NCI-H2227 (cell line): Measurements from ENCODE around the gene SPINDOC.

ENCODE experiments used
- DNase-seq: peaks from one replicate; lab custom pipeline; 2025; ENCODE audit not compliant: unreplicated experiment; lab: John Stamatoyannopoulos, UW

Gene SPINDOC

GRCh38 chr11:63829823-63830489 is 16.7 kb downstream of the SPINDOC start:
- DNase-seq = peak; percentile 26

- no peak for DNase-seq
Observed at GRCh38 chr11:63831326-63831725, 18.1 kb downstream of the SPINDOC start.

GRCh38 chr11:63832336-63832735 is 19.1 kb downstream of the SPINDOC start:
- DNase-seq = no peak

- no peak for DNase-seq
Observed at GRCh38 chr11:63833048-63833447, 19.8 kb downstream of the SPINDOC start.

GRCh38 chr11:63834535-63835157 is 21.4 kb downstream of the SPINDOC start:
- DNase-seq = no peak

- DNase-seq = no peak
Observed at GRCh38 chr11:63835158-63835545, 21.9 kb downstream of the SPINDOC start.

GRCh38 chr11:63837027-63837688 is 23.9 kb downstream of the SPINDOC start:
- peak; percentile 90 for DNase-seq

GRCh38 chr11:63837739-63838138 is 24.5 kb downstream of the SPINDOC start:
- DNase-seq = no peak

GRCh38 chr11:63838150-63838677 is 25.0 kb downstream of the SPINDOC start:
- peak; percentile 48 for DNase-seq

- peak; percentile 99 for DNase-seq
Observed at GRCh38 chr11:63838678-63839507, 25.6 kb downstream of the SPINDOC start, which contains the start of gene MARK2. Gene MARK2 (plus strand): TSS chr11:63839110. CDS start chr11:63839507, 397 bp downstream.

- no peak for DNase-seq
Observed at GRCh38 chr11:63839508-63840355, 26.5 kb downstream of the SPINDOC start.

GRCh38 chr11:63840356-63841060 is 27.3 kb downstream of the SPINDOC start:
- DNase-seq = no peak

GRCh38 chr11:63841554-63841953 is 28.3 kb downstream of the SPINDOC start:
- DNase-seq = no peak

- no peak for DNase-seq
Observed at GRCh38 chr11:63843041-63843440, 29.8 kb downstream of the SPINDOC start.

- DNase-seq = no peak
Observed at GRCh38 chr11:63844836-63845235, 31.6 kb downstream of the SPINDOC start.

GRCh38 chr11:63845303-63845702 is 32.0 kb downstream of the SPINDOC start:
- no peak for DNase-seq

- DNase-seq = no peak
Observed at GRCh38 chr11:63845911-63846310, 32.7 kb downstream of the SPINDOC start.

- DNase-seq = no peak
Observed at GRCh38 chr11:63846897-63847296, 33.6 kb downstream of the SPINDOC start.

- no peak for DNase-seq
Observed at GRCh38 chr11:63847363-63847762, 34.1 kb downstream of the SPINDOC start.

GRCh38 chr11:63849691-63850090 is 36.4 kb downstream of the SPINDOC start:
- DNase-seq = no peak
